Panc1 (cell line): ENCODE data around the gene RFX2. TPM values are rescaled to one million over a fixed set of nuclear protein-coding genes. Genes with fewer than 3 reads are reported as not detected.

Source experiments
- ATAC-seq: fragments of 200-7000 bp; cut with Tn5 transposase; 2 replicates; pipeline ENCODE4 v1.9.1; 2020; ENCODE audit warnings: mild to moderate bottlenecking, moderate library complexity
- BruUV-seq: library from RNA; stranded (reverse); fragments of 400-500 nt; replicated peaks from 2 replicates; lab custom pipeline; 2021; lab: Mats Ljungman, UMichigan
- CTCF ChIA-PET: fragments of 300-600 bp; sonication (Branson Sonifier 250); formaldehyde crosslinking; loops from one replicate; lab custom pipeline; 2022; ENCODE audit warnings: antibody characterized with exemption; lab: Charles Lee
- POLR2A ChIA-PET: fragments of 300-600 bp; sonication (Branson Sonifier 250); formaldehyde crosslinking; loops from one replicate; lab custom pipeline; 2022; ENCODE audit warnings: antibody characterized with exemption; lab: Charles Lee
- DNase-seq: peaks from one replicate; pipeline ENCODE4 v3.0.0-alpha.2; 2010; ENCODE audit warnings: low read depth, low spot score
- H3K27ac ChIP-seq: 2 replicates; pipeline ENCODE4 v1.5.1; 2011; ENCODE audit warnings: mild to moderate bottlenecking, low read length, inconsistent platforms
- H3K27me3 ChIP-seq: fragments of 200-500 bp; sonication (Bioruptor generic); 2 replicates; pipeline ENCODE4 v1.6.0; 2014; ENCODE audit warnings: low read length, inconsistent platforms; ENCODE audit not compliant: control insufficient read depth, insufficient read depth
- H3K36me3 ChIP-seq: fragments of 200-500 bp; sonication (Bioruptor generic); 2 replicates; pipeline ENCODE4 v1.5.1; 2014; ENCODE audit warnings: inconsistent platforms, mild to moderate bottlenecking, low read length, moderate library complexity; ENCODE audit not compliant: control insufficient read depth, insufficient read depth
- H3K4me1 ChIP-seq: 2 replicates; pipeline ENCODE4 v1.5.1; 2011; ENCODE audit warnings: inconsistent platforms, mild to moderate bottlenecking, low read length, moderate library complexity; ENCODE audit not compliant: control insufficient read depth, insufficient read depth
- H3K4me3 ChIP-seq, 2 experiments: 2 replicates each; pipeline ENCODE4 v1.5.1; 2011 to 2012; ENCODE audit warnings: low read depth in 2 of 2, low read length in 2 of 2, mild to moderate bottlenecking in 2 of 2, inconsistent platforms in 1 of 2, moderate library complexity in 1 of 2
- H3K9me3 ChIP-seq: fragments of 200-500 bp; sonication (Bioruptor generic); 2 replicates; pipeline ENCODE4 v1.5.1; 2014; ENCODE audit warnings: low read depth, mild to moderate bottlenecking, inconsistent platforms, low read length, moderate library complexity; ENCODE audit not compliant: control insufficient read depth, insufficient read depth
- CTCF ChIP-seq: fragments of 450-650 bp; IDR thresholded peaks from 2 replicates; pipeline ENCODE4 v1.5.1; 2017; ENCODE audit warnings: mild to moderate bottlenecking
- POLR2AphosphoS5 ChIP-seq: IDR thresholded peaks from 2 replicates; pipeline ENCODE4 v1.6.1; 2012; ENCODE audit warnings: mild to moderate bottlenecking, low read depth, low read length, moderate library complexity
- REST ChIP-seq, 2 experiments: IDR thresholded peaks; 2 replicates each; pipeline ENCODE4 v1.6.1; 2011 to 2012; ENCODE audit warnings: low read depth in 2 of 2, control low read depth in 1 of 2, low read length in 1 of 2, mild to moderate bottlenecking in 1 of 2, moderate library complexity in 1 of 2; ENCODE audit not compliant: insufficient read depth in 1 of 2
- SIN3A ChIP-seq: IDR thresholded peaks from 2 replicates; pipeline ENCODE4 v1.6.1; 2012; ENCODE audit warnings: low read depth, mild to moderate bottlenecking, low read length, moderate library complexity, borderline replicate concordance; ENCODE audit not compliant: insufficient read depth
- TCF7L2 ChIP-seq: IDR thresholded peaks from 2 replicates; pipeline ENCODE4 v1.6.1; 2011; ENCODE audit warnings: mild to moderate bottlenecking, low read depth, low read length, inconsistent platforms
- in situ Hi-C: cut with HindIII; loops from 2 replicates; pipeline ENCODE4 v1.10.0; 2016; ENCODE audit warnings: low sequenced_read_pairs, low pct_unique_long_range_greater_than_20kb
- intact Hi-C: fragments of 100-400 bp; cut with micrococcal nuclease; formaldehyde crosslinking; loops from one replicate; pipeline ENCODE4 v1.10.0; 2022; ENCODE audit not compliant: unreplicated experiment
- total RNA-seq: library from RNA; stranded (reverse); gene quantifications from one replicate; pipeline ENCODE4 v1.2.1, GENCODE V29; 2021; ENCODE audit not compliant: unreplicated experiment

RFX2 gene
- total RNA-seq, 1 experiment from 2014 or later = 8.0 TPM

GRCh38 chr19:6041071-6041470, 69.2 kb downstream of the RFX2 start:
- H3K27me3 ChIP-seq = no peaks in the 10 kb centered on the region
- in situ Hi-C loops (no loop called here), intact Hi-C loops (no loop called here)
- no peaks in the 10 kb centered on the region for H3K4me1 ChIP-seq
- BruUV-seq = no TSS peak
- ATAC-seq = no peak
- H3K27ac ChIP-seq = no peak overlapping the region
- CTCF ChIA-PET = interaction anchor here (0.6 kb wide), 1 partner anchor 53 kb away, joined by 4 read pairs; no protein-coding TSS in a partner anchor
- no peak for DNase-seq
- TF ChIP-seq REST (IDR thresholded peaks at IDR 0.05; ENCODE audit: insufficient read depth in 1 of 2, low read depth in 2 of 2, low read length in 1 of 2) (no peak), POLR2AphosphoS5 (no peak), TCF7L2 (no peak), CTCF (no peak), SIN3A (no peak)
- POLR2A ChIA-PET = no interaction called here
- H3K36me3 ChIP-seq = no peaks in the 10 kb centered on the region
- H3K4me3 ChIP-seq = no peak overlapping the region
- H3K9me3 ChIP-seq = no peaks in the 10 kb centered on the region

GRCh38 chr19:6039566-6040225, 70.6 kb downstream of the RFX2 start:
- H3K27ac ChIP-seq = no peak overlapping the region
- no TSS peak for BruUV-seq
- POLR2A ChIA-PET = no interaction called here
- H3K9me3 ChIP-seq = no peaks in the 10 kb centered on the region
- no peaks in the 10 kb centered on the region for H3K27me3 ChIP-seq
- DNase-seq (no peak), ATAC-seq (no peak)
- no peaks in the 10 kb centered on the region for H3K36me3 ChIP-seq
- CTCF ChIA-PET = no interaction called here
- TF ChIP-seq REST (IDR thresholded peaks at IDR 0.05; ENCODE audit: insufficient read depth in 1 of 2, low read depth in 2 of 2, low read length in 1 of 2) (no peak), SIN3A (no peak), CTCF (no peak), TCF7L2 (no peak), POLR2AphosphoS5 (no peak)
- in situ Hi-C loops = no loop called here
- no peak overlapping the region for H3K4me3 ChIP-seq
- intact Hi-C loops = no loop called here
- H3K4me1 ChIP-seq = no peaks in the 10 kb centered on the region
